Peyer's patch (tissue), 4 donors: ENCODE results near the gene SLC35B4. TPM values are rescaled to one million over a fixed set of nuclear protein-coding genes. Genes with fewer than 3 reads are reported as not detected.

Source experiments
- DNase-seq, 3 donors: peaks; one replicate each; pipeline ENCODE4 v3.0.0-alpha.2; 2017 to 2019
- H3K27ac ChIP-seq, 4 donors: fragments of 200-600 bp; sonication (generic); one replicate each; pipeline ENCODE4 v1.5.1; 2016 to 2019
- H3K27me3 ChIP-seq, 2 donors: fragments of 200-600 bp; sonication (generic); one replicate each; pipeline ENCODE4 v1.5.1; 2019
- H3K36me3 ChIP-seq, 3 donors: fragments of 200-600 bp; sonication (generic); one replicate each; pipeline ENCODE4 v1.5.1; 2016 to 2019
- H3K4me1 ChIP-seq, 4 donors: fragments of 200-600 bp; sonication (generic); one replicate each; pipeline ENCODE4 v1.5.1; 2016 to 2019
- H3K4me3 ChIP-seq, 4 donors: fragments of 200-600 bp; sonication (generic); 1 replicate in 3 of 4; 2 replicates in 1 of 4; pipeline ENCODE4 v1.5.1; 2016 to 2019; ENCODE audit warnings: mild to moderate bottlenecking in 1 of 4
- H3K9me3 ChIP-seq, 4 donors: fragments of 200-600 bp; sonication (generic); one replicate each; pipeline ENCODE4 v1.5.1; 2016 to 2019; ENCODE audit warnings: mild to moderate bottlenecking in 1 of 4
- POLR2A ChIP-seq, 2 donors: fragments of 450-650 bp; IDR thresholded peaks; one replicate each; pipeline ENCODE4 v1.5.1; 2017; ENCODE audit warnings: antibody characterized with exemption in 2 of 2, mild to moderate bottlenecking in 2 of 2, moderate library complexity in 2 of 2
- total RNA-seq, 4 donors: library from RNA; depleted of rRNA; stranded (reverse); fragments of >200 nt; gene quantifications; one replicate each; pipeline ENCODE4 v1.1.0, GENCODE V29; 2016
- TF ChIP-seq, protein P1 (sequence below), 6 experiments: fragments of 450-650 bp in 4 of 6; fragments of 200-600 bp in 2 of 6; sonication (generic) in 1 of 6; IDR thresholded peaks; one replicate each; pipeline ENCODE4 v1.5.1; 2017 to 2019; ENCODE audit warnings: antibody characterized with exemption in 6 of 6, mild to moderate bottlenecking in 3 of 6, moderate library complexity in 1 of 6

The SLC35B4 gene
- total RNA-seq, 4 donors from 2014 or later = 5.6 to 12.8 (median 9.6) TPM

DNA sequence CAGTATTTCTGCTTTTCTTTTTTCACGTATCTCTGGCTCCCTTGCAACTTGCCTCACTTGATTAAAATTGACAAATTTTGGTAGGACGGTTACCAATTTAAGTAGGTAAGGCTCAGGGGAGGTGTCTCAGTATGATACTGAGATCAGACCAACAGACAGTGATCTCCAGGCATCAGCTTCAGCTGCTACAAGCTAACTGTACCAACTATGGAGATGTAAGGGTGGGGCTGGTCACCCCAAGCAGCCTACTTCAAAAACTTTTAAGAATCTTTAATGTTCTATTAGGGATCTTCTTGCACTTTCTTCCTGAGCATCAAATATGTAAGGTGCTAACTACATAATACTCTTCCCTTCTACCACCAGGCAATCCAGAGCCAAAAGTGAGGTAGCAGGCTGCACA, 26.9 kb downstream of the SLC35B4 start:
- H3K4me3 ChIP-seq = no peak overlapping the region
- no peaks in the 10 kb centered on the region for H3K9me3 ChIP-seq
- TF ChIP-seq POLR2A (IDR thresholded peaks at IDR 0.05) = no peak
- TF ChIP-seq, protein P1, sequence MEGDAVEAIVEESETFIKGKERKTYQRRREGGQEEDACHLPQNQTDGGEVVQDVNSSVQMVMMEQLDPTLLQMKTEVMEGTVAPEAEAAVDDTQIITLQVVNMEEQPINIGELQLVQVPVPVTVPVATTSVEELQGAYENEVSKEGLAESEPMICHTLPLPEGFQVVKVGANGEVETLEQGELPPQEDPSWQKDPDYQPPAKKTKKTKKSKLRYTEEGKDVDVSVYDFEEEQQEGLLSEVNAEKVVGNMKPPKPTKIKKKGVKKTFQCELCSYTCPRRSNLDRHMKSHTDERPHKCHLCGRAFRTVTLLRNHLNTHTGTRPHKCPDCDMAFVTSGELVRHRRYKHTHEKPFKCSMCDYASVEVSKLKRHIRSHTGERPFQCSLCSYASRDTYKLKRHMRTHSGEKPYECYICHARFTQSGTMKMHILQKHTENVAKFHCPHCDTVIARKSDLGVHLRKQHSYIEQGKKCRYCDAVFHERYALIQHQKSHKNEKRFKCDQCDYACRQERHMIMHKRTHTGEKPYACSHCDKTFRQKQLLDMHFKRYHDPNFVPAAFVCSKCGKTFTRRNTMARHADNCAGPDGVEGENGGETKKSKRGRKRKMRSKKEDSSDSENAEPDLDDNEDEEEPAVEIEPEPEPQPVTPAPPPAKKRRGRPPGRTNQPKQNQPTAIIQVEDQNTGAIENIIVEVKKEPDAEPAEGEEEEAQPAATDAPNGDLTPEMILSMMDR (IDR thresholded peaks at IDR 0.05) = no peak
- DNase-seq = no peak
- no peaks in the 10 kb centered on the region for H3K27me3 ChIP-seq
- H3K4me1 ChIP-seq = peaks cover 0 to 4% (median 0%) of the 10 kb centered on the region in 4 donors
- peaks cover 0 to 12% (median 0%) of the 10 kb centered on the region in 3 donors for H3K36me3 ChIP-seq
- H3K27ac ChIP-seq = no peak overlapping the region

DNA sequence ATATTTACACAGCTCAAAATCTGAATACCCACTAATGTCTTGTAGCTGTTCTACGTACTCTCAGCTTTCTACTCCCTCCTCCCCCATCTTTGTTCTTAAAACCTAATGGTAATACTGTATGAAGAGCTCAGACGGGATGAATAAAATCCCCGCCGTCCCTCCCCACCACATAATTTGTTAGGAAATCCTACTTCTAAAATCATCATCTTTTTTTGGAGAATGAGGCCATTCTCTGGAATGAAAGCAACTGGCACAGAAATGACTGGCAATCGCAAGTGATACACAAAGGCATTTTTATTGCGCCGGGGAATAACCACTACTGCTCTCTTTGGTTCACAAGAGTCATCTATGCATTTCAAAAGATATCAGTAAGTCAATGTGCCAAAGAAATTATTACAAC, 27.3 kb downstream of the SLC35B4 start:
- H3K27ac ChIP-seq = no peak overlapping the region
- TF ChIP-seq, protein P1 (IDR thresholded peaks at IDR 0.05) = no peak
- no peak for TF ChIP-seq POLR2A (IDR thresholded peaks at IDR 0.05)
- no peaks in the 10 kb centered on the region for H3K9me3 ChIP-seq
- H3K4me3 ChIP-seq = no peak overlapping the region
- DNase-seq = no peak
- H3K36me3 ChIP-seq = peaks cover 0 to 8% (median 0%) of the 10 kb centered on the region in 3 donors
- no peaks in the 10 kb centered on the region for H3K27me3 ChIP-seq
- H3K4me1 ChIP-seq = peaks cover 0 to 4% (median 0%) of the 10 kb centered on the region in 4 donors

DNA sequence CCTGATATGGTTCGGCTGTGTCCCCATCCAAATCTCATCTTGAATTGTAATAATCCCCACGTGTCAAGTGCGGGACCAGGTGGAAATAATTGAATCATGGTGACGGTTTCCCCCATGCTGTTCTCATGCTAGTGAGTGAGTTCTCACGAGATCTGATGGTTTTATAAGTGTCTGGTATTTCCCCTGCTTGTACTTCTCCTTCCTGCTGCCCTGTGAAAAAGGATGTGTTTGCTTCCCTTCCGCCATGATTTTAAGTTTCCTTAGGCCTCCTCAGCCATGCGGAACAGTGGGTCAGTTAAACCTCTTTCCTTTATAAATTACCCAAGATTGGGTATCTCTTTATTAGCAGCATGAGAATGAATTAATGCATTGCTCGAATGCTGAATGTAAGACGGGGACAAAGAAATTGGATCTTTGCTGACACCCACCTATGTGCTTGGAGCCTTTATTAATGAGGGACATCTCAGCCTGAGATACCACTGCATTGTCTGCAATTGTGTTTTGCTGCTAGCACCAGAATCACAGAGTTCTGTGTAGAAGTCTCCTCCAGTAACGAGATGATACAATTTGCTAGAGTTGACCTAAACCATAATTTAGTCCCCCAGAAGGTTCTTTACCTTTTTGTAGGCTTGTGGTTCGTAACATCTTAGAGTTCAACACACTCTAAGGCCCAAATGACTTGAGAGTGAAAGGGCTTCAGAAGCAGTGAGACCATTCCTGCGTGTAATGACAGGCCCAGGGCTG, 28.6 kb downstream of the SLC35B4 start:
- H3K27me3 ChIP-seq = no peaks in the 10 kb centered on the region
- no peaks in the 10 kb centered on the region for H3K9me3 ChIP-seq

DNA sequence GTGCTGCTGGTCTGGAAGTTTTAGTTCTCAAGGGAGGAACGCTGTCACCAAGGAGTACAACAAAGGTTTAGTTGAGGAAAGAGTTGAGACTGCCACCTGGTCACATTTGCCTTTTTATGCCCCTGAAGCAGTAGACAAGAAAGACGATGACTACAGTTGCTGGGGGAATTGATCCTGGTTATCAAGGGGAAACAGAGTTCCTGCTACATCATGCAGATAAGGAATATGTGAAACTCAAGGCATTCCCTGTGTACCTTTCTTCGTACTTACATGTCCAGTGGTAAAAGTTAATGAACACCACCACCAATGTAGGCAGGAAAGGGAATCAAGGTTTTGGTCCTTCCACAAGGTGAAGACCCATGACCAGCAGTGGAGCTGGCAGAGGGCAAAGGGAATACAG, 31.8 kb downstream of the SLC35B4 start:
- H3K4me1 ChIP-seq = no peaks in the 10 kb centered on the region
- no peak for DNase-seq
- no peaks in the 10 kb centered on the region for H3K9me3 ChIP-seq
- no peaks in the 10 kb centered on the region for H3K36me3 ChIP-seq
- no peaks in the 10 kb centered on the region for H3K27me3 ChIP-seq
- no peak overlapping the region for H3K4me3 ChIP-seq
- TF ChIP-seq, protein P1 (IDR thresholded peaks at IDR 0.05) = no peak
- no peak overlapping the region for H3K27ac ChIP-seq

More for the DNA sequence above, 28.6 kb downstream of the SLC35B4 start:
- no peaks in the 10 kb centered on the region for H3K36me3 ChIP-seq
- H3K4me1 ChIP-seq = peaks cover 0 to 4% (median 0%) of the 10 kb centered on the region in 4 donors
- DNase-seq = no peak
- no peak overlapping the region for H3K4me3 ChIP-seq
- TF ChIP-seq, protein P1 (IDR thresholded peaks at IDR 0.05) = no peak
- TF ChIP-seq POLR2A (IDR thresholded peaks at IDR 0.05) = no peak
- no peak overlapping the region for H3K27ac ChIP-seq

DNA sequence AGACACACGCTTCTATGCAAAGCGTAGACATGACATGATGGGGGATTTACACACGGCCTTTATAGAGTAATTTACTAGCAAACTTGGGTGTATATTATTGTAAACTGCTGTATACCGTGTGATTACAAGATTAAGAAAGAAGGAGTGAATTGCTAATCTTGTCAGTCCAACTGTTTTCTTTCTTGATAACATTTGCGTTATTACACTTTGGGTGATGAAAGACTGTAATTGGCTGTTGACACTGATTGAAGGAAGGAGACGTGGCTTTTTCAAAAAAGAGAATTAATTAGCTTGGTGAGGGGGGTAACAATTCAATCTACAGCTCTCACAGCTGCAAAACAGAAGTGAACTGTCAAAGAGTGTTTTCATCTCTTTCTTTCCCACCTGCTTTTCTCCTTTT, 32.7 kb downstream of the SLC35B4 start:
- Histone ChIP-seq H3K27ac (no peak overlapping the region), H3K36me3 (no peaks in the 10 kb centered on the region), H3K4me3 (no peak overlapping the region), H3K9me3 (no peaks in the 10 kb centered on the region), H3K4me1 (no peaks in the 10 kb centered on the region), H3K27me3 (no peaks in the 10 kb centered on the region)
- TF ChIP-seq, protein P1 (IDR thresholded peaks at IDR 0.05) = no peak
- TF ChIP-seq POLR2A (IDR thresholded peaks at IDR 0.05) = no peak
- DNase-seq = no peak
